ENCODE measurements around the gene C2CD4C. TPM values are rescaled to one million over a fixed set of nuclear protein-coding genes. Genes with fewer than 3 reads are reported as not detected.
A peak's percentile ranks its signal among the peaks of the same experiment; 100 is the strongest.

C2CD4C gene
- total RNA-seq, 1 experiment from 2014 or later, result 13.6 TPM

GRCh38 chr19:407511-408440 lies 1.2 kb downstream of the C2CD4C start:
- no peaks in the 10 kb centered on the region for H3K9me3 ChIP-seq (ENCODE audit: control insufficient read depth, insufficient read depth, low read depth, low read length)
- intact Hi-C loops (cut with micrococcal nuclease; ENCODE audit: unreplicated experiment), result no loop called here
- H3K27me3 ChIP-seq (ENCODE audit: control insufficient read depth, insufficient read depth, low read length), result no peaks in the 10 kb centered on the region
- CTCF ChIA-PET, result no interaction called here
- peak overlapping the region; percentile 34 to 49 for H3K4me3 ChIP-seq (ENCODE audit: low read depth in 2 of 2, low read length in 2 of 2)
- DNase-seq (ENCODE audit: low read depth, low spot score) (no peak), ATAC-seq (no peak)
- H3K4me1 ChIP-seq (ENCODE audit: control insufficient read depth, insufficient read depth, low read length), result peaks cover 26% of the 10 kb centered on the region
- no peak overlapping the region for H3K27ac ChIP-seq (ENCODE audit: low read length)
- H3K36me3 ChIP-seq (ENCODE audit: control insufficient read depth, insufficient read depth, low read length), result no peaks in the 10 kb centered on the region
- TF ChIP-seq SIN3A (IDR thresholded peaks at IDR 0.05; ENCODE audit: borderline replicate concordance, insufficient read depth, low read depth, low read length), result no peak
- TF ChIP-seq REST (IDR thresholded peaks at IDR 0.05; ENCODE audit: insufficient read depth in 1 of 2, low read depth in 2 of 2, low read length in 1 of 2), result no peak
- no peak for TF ChIP-seq TCF7L2 (IDR thresholded peaks at IDR 0.05; ENCODE audit: low read depth, low read length)
- TF ChIP-seq POLR2AphosphoS5 (IDR thresholded peaks at IDR 0.05; ENCODE audit: low read depth, low read length), result no peak
- TF ChIP-seq CTCF (IDR thresholded peaks at IDR 0.05), result no peak
- POLR2A ChIA-PET, result no interaction called here
- no TSS peak for BruUV-seq (replicated peaks)
- in situ Hi-C loops (cut with HindIII; ENCODE audit: low pct_unique_long_range_greater_than_20kb, low sequenced_read_pairs), result no loop called here

GRCh38 chr19:406971-407510 lies 1.9 kb downstream of the C2CD4C start:
- DNase-seq (ENCODE audit: low read depth, low spot score) (no peak), ATAC-seq (no peak)
- H3K36me3 ChIP-seq (ENCODE audit: control insufficient read depth, insufficient read depth, low read length), result no peaks in the 10 kb centered on the region
- H3K9me3 ChIP-seq (ENCODE audit: control insufficient read depth, insufficient read depth, low read depth, low read length), result no peaks in the 10 kb centered on the region
- H3K4me3 ChIP-seq (ENCODE audit: low read depth in 2 of 2, low read length in 2 of 2), result no peak overlapping the region
- intact Hi-C loops (cut with micrococcal nuclease; ENCODE audit: unreplicated experiment), result no loop called here
- ChIA-PET CTCF (no interaction called here), POLR2A (no interaction called here)
- peaks cover 26% of the 10 kb centered on the region for H3K4me1 ChIP-seq (ENCODE audit: control insufficient read depth, insufficient read depth, low read length)
- in situ Hi-C loops (cut with HindIII; ENCODE audit: low pct_unique_long_range_greater_than_20kb, low sequenced_read_pairs), result no loop called here
- BruUV-seq (replicated peaks), result no TSS peak
- no peaks in the 10 kb centered on the region for H3K27me3 ChIP-seq (ENCODE audit: control insufficient read depth, insufficient read depth, low read length)
- H3K27ac ChIP-seq (ENCODE audit: low read length), result no peak overlapping the region
- TF ChIP-seq POLR2AphosphoS5 (IDR thresholded peaks at IDR 0.05; ENCODE audit: low read depth, low read length) (no peak), TCF7L2 (IDR thresholded peaks at IDR 0.05; ENCODE audit: low read depth, low read length) (no peak), SIN3A (IDR thresholded peaks at IDR 0.05; ENCODE audit: borderline replicate concordance, insufficient read depth, low read depth, low read length) (no peak), CTCF (IDR thresholded peaks at IDR 0.05) (no peak), REST (IDR thresholded peaks at IDR 0.05; ENCODE audit: insufficient read depth in 1 of 2, low read depth in 2 of 2, low read length in 1 of 2) (no peak)
